Cardiac fibroblast (primary cell): ENCODE measurements around the gene TENT5C.

Experiments used
- DNase-seq, 2 donors: peaks; one replicate each; pipeline versions ENCODE4 v3.0.0 to v3.0.0-alpha.2; 2010; ENCODE audit warnings: low read depth in 2 of 2
- H3K4me3 ChIP-seq, 2 donors: replicated peaks in 1 of 2; 1 replicate in 1 of 2; 2 replicates in 1 of 2; pipeline ENCODE4 v1.5.1; 2011; ENCODE audit warnings: low read depth in 2 of 2, low read length in 2 of 2, mild to moderate bottlenecking in 2 of 2, moderate library complexity in 1 of 2
- CTCF ChIP-seq: IDR thresholded peaks from one replicate; pipeline ENCODE4 v1.5.1; 2011; ENCODE audit warnings: low read depth, mild to moderate bottlenecking, low read length, inconsistent platforms

Gene TENT5C

GRCh38 chr1:117572546-117572945 is 33.3 kb upstream of the TENT5C start:
- no peak overlapping the region for H3K4me3 ChIP-seq
- DNase-seq: no peak
- no peak for TF ChIP-seq CTCF

DNA sequence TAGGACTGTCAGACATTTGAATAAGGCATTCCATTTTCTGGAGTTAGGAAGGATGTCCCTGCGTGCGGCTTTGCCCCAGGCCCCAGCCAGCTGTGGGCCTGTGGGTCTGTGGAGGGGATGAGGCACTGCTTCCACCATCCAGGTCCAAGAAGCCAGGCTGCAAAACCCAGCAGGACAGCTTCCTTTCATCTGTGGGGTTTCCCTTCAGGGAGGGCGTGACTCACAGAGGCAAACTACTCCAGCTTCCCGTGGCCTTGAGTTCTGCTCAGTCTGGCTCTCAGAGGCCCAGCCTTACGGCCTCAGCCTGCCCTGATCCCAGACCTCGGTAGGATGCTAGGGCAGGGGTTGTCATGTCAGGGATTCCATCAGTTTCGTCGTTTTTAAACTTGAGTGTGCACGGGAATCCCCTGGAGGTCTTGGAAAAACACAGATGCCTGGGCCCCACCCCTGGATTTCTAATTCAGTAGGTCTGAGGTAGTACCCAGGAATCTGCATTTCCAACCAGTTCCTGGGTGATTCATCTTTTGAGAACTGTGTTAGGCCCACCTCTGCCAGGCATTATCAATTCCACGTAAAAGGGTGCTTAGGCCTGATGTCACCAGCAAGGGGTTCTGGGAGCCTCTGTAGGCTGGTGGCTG is 32.3 kb upstream of the TENT5C start:
- TF ChIP-seq CTCF: no peak
- DNase-seq: peak in 1 of 2 donors; percentile 1
- no peak overlapping the region for H3K4me3 ChIP-seq

GRCh38 chr1:117574161-117574835 is 31.6 kb upstream of the TENT5C start:
- DNase-seq: no peak
- no peak overlapping the region for H3K4me3 ChIP-seq
- TF ChIP-seq CTCF: no peak

DNA sequence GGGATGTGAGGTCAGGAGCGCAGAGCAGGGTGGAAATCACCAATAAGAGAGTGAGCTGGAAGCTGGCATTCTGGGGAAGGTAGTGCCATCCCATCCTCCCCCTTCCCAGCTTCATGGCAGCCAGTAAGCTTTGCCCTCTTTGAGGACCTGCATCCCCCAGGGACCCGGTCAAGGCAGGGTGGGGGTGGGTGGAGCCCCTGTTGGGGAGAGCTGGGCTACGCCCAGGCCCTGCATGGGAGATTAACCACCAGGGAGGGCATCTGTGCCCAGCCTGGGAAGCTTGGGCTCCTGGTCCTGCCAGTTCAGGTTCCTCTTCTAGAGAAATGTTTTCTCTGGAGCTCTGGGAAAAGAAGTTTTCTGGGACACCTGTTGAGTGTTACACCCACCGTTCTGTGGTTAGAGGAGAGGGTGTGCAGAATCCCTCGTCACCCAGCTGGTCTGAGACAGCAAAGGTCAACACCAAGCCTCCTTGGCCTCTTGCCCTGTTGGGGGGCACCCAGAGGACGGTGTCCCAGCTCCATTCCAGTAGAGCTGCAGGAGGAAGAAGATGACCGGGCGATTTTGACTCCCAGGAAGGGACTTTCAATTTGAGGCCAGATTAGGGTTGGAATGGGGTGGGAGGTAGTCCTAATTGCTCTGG is 30.1 kb upstream of the TENT5C start:
- no peak for DNase-seq
- no peak overlapping the region for H3K4me3 ChIP-seq
- TF ChIP-seq CTCF: no peak

- no peak overlapping the region for H3K4me3 ChIP-seq
- no peak for TF ChIP-seq CTCF
- DNase-seq: no peak
Observed at GRCh38 chr1:117576236-117576635, 29.6 kb upstream of the TENT5C start.

- no peak for TF ChIP-seq CTCF
- DNase-seq: no peak
- H3K4me3 ChIP-seq: no peak overlapping the region
Observed at GRCh38 chr1:117577191-117577885, 28.5 kb upstream of the TENT5C start.
